Hepatocyte (in vitro differentiated cells): ENCODE measurements around the gene CDC42BPB. TPM values are rescaled to one million over a fixed set of nuclear protein-coding genes. Genes with fewer than 3 reads are reported as not detected.

Experiments used
- DNase-seq: peaks from one replicate; pipeline ENCODE4 v3.0.0-alpha.2; 2016; ENCODE audit warnings: low spot score
- H2AFZ ChIP-seq: fragments of 200-600 bp; sonication (generic); 2 replicates; pipeline ENCODE4 v1.6.0; 2016; ENCODE audit warnings: antibody characterized with exemption, mild to moderate bottlenecking
- H3K27ac ChIP-seq: fragments of 200-600 bp; sonication (generic); 2 replicates; pipeline ENCODE4 v1.5.1; 2016; ENCODE audit warnings: mild to moderate bottlenecking
- H3K27me3 ChIP-seq: fragments of 200-600 bp; sonication (generic); 2 replicates; pipeline ENCODE4 v1.6.1; 2016
- H3K36me3 ChIP-seq: fragments of 200-600 bp; sonication (generic); replicated peaks from 2 replicates; pipeline ENCODE4 v1.5.1; 2016; ENCODE audit warnings: low read depth; ENCODE audit not compliant: insufficient read depth
- H3K4me1 ChIP-seq: fragments of 200-600 bp; sonication (generic); 2 replicates; pipeline ENCODE4 v1.5.1; 2016; ENCODE audit warnings: mild to moderate bottlenecking, moderate library complexity; ENCODE audit not compliant: insufficient read depth
- H3K4me2 ChIP-seq: fragments of 200-600 bp; sonication (generic); 2 replicates; pipeline ENCODE4 v1.6.0; 2016
- H3K4me3 ChIP-seq: fragments of 200-600 bp; sonication (generic); 2 replicates; pipeline ENCODE4 v1.5.1; 2016; ENCODE audit warnings: mild to moderate bottlenecking
- H3K79me2 ChIP-seq: fragments of 200-600 bp; sonication (generic); 2 replicates; pipeline ENCODE4 v1.6.0; 2017; ENCODE audit warnings: mild to moderate bottlenecking
- H3K9me2 ChIP-seq: fragments of 200-600 bp; sonication (generic); replicated peaks from 2 replicates; pipeline ENCODE4 v1.6.0; 2017; ENCODE audit warnings: mild to moderate bottlenecking; ENCODE audit not compliant: insufficient read depth
- H3K9me3 ChIP-seq: fragments of 200-600 bp; sonication (generic); 2 replicates; pipeline ENCODE4 v1.5.1; 2016; ENCODE audit warnings: low read depth, mild to moderate bottlenecking
- H4K20me1 ChIP-seq: fragments of 200-600 bp; sonication (generic); 2 replicates; pipeline ENCODE4 v1.6.0; 2016; ENCODE audit warnings: mild to moderate bottlenecking; ENCODE audit not compliant: insufficient read depth, poor library complexity, severe bottlenecking
- EZH2 ChIP-seq: fragments of 200-600 bp; sonication (generic); IDR thresholded peaks from 2 replicates; pipeline ENCODE4 v1.6.1; 2016; ENCODE audit warnings: antibody characterized with exemption, mild to moderate bottlenecking, borderline replicate concordance
- EZH2phosphoT487 ChIP-seq: fragments of 200-600 bp; sonication (generic); IDR thresholded peaks from one replicate; pipeline ENCODE4 v1.6.1; 2018; ENCODE audit warnings: antibody characterized with exemption, mild to moderate bottlenecking, low read depth, moderate library complexity; ENCODE audit not compliant: unreplicated experiment, severe bottlenecking
- WGBS: methylation state at CpG from one replicate; pipeline ENCODE4 v1.1.6; 2016; ENCODE audit warnings: low lambda C conversion rate; ENCODE audit errors: missing lambda C conversion rate; 5-methylcytosine and 5-hydroxymethylcytosine counted together
- polyA plus RNA-seq: library from polyadenylated mRNA; unstranded; fragments of >200 nt; fragmentation: Nextera tagmentation; extraction: Ambion mirVana; gene quantifications from 2 replicates; pipeline ENCODE4 v1.2.1, GENCODE V29; 2016
- total RNA-seq: library from RNA; depleted of rRNA; stranded (reverse); fragments of >200 nt; gene quantifications from 2 replicates; pipeline ENCODE4 v1.2.3, GENCODE V29; 2014
- TF ChIP-seq, protein P1 (sequence below): fragments of 200-600 bp; sonication (generic); IDR thresholded peaks from 2 replicates; pipeline ENCODE4 v1.5.1; 2016; ENCODE audit warnings: antibody characterized with exemption, mild to moderate bottlenecking; ENCODE audit not compliant: poor library complexity

Gene CDC42BPB
- total and polyA plus RNA-seq, 2 experiments from 2014 or later, result 10.2 to 60.6 TPM

DNA sequence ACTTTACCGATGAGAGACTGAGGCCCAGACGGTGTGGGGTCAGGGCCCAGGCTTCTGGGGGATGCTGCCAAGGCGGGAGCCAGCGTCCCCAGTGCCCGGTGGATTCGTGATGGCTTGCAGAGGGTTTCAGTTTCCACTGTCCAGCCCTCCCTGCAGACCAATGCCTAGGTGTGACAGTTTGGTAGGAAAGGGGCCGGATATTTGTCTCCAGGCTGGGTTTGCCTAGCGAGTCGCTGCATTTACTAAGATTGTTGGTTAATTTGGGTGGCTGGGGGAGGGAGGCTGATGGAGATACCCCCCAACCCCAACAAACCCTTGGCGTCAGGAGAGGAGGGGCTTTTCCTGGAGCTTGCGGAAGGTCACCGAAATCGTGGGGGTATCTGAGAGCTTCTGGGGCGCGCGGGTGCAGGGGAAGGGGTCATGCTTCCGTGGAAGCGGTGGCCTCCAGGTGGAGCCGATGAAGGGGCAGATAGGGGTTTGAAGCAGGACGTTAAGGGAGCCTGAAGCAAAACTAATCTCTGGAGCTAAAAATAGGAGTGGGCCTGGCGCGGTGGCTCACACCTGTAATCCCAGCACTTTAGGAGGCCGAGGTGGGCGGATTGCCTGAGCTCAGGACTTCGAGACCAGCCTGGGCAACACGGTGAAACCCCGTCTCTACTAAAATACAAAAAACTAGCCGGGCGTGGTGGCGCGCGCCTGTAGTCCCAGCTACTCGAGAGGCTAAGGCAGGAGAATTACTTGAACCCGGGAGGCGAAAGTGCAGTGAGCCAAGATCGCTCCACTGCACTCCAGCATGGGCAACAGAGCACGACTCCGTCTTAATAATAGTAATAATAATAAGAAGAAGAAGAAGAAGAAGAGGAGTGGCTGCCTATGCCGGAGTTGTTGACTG is 1.1 kb upstream of the CDC42BPB start:
- Histone ChIP-seq H4K20me1 (peaks cover 30% of the 10 kb centered on the region), H3K27ac (peak overlapping the region; percentile 93), H3K36me3 (no peaks in the 10 kb centered on the region), H3K4me3 (peak overlapping the region; percentile 99), H3K79me2 (peaks cover 56% of the 10 kb centered on the region), H3K9me2 (no peaks in the 10 kb centered on the region), H3K4me2 (peak overlapping the region; percentile 100), H3K4me1 (peaks cover 34% of the 10 kb centered on the region), H3K9me3 (no peaks in the 10 kb centered on the region), H2AFZ (peak overlapping the region; percentile 99), H3K27me3 (no peaks in the 10 kb centered on the region)
- peak; percentile 25 for DNase-seq
- 39% methylated on average over 39 of the region's 39 CpGs for WGBS
- TF ChIP-seq EZH2phosphoT487 (no peak), EZH2 (no peak)
- TF ChIP-seq, protein P1, sequence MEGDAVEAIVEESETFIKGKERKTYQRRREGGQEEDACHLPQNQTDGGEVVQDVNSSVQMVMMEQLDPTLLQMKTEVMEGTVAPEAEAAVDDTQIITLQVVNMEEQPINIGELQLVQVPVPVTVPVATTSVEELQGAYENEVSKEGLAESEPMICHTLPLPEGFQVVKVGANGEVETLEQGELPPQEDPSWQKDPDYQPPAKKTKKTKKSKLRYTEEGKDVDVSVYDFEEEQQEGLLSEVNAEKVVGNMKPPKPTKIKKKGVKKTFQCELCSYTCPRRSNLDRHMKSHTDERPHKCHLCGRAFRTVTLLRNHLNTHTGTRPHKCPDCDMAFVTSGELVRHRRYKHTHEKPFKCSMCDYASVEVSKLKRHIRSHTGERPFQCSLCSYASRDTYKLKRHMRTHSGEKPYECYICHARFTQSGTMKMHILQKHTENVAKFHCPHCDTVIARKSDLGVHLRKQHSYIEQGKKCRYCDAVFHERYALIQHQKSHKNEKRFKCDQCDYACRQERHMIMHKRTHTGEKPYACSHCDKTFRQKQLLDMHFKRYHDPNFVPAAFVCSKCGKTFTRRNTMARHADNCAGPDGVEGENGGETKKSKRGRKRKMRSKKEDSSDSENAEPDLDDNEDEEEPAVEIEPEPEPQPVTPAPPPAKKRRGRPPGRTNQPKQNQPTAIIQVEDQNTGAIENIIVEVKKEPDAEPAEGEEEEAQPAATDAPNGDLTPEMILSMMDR, result no peak

DNA sequence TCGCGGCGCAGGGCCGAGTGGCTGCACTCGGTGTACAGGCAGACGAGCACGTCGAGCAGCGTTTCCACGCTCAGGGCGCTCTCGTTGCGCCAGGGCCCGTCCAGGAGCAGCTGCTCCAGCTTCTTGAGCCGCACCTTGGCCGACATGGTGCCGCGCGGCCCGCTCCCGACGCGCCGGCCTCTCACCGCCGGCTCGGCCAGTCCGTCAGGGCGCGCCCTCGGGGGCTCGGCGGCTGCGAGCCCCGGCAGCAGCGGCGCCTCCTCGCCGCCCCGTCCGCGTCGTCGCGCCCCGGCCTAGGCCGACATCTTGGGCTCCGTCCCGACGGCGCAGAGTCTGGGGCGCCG is 349 bp downstream of the CDC42BPB start:
- no peak for DNase-seq
- Histone ChIP-seq H3K4me1 (peaks cover 34% of the 10 kb centered on the region), H3K79me2 (peaks cover 69% of the 10 kb centered on the region), H3K36me3 (no peaks in the 10 kb centered on the region), H3K9me3 (no peaks in the 10 kb centered on the region), H3K27me3 (no peaks in the 10 kb centered on the region), H4K20me1 (peaks cover 43% of the 10 kb centered on the region), H3K9me2 (no peaks in the 10 kb centered on the region), H3K4me2 (peak overlapping the region; percentile 89), H2AFZ (peak overlapping the region; percentile 46), H3K27ac (peak overlapping the region; percentile 95), H3K4me3 (peak overlapping the region; percentile 85)
- WGBS, result 3% methylated on average over 7 of the region's 53 CpGs
- TF ChIP-seq EZH2phosphoT487 (no peak), EZH2 (no peak)
- TF ChIP-seq, protein P1, result no peak

GRCh38 chr14:103056322-103057027 is 874 bp downstream of the CDC42BPB start:
- 2% methylated on average over 36 of the region's 50 CpGs for WGBS

More at GRCh38 chr14:103056322-103057027, 874 bp downstream of the CDC42BPB start:
- Histone ChIP-seq H3K36me3 (no peaks in the 10 kb centered on the region), H2AFZ (peak overlapping the region; percentile 46), H3K27ac (peak overlapping the region; percentile 95), H4K20me1 (peaks cover 48% of the 10 kb centered on the region), H3K4me1 (peaks cover 34% of the 10 kb centered on the region), H3K4me3 (peak overlapping the region; percentile 85), H3K9me3 (no peaks in the 10 kb centered on the region), H3K4me2 (peak overlapping the region; percentile 89), H3K79me2 (peaks cover 74% of the 10 kb centered on the region), H3K27me3 (no peaks in the 10 kb centered on the region), H3K9me2 (no peaks in the 10 kb centered on the region)
- TF ChIP-seq EZH2, result no peak
- no peak for TF ChIP-seq EZH2phosphoT487
- TF ChIP-seq, protein P1, result no peak
- peak; percentile 87 for DNase-seq
